ENCODE results near the gene GPX3.

- TF ChIP-seq ZBTB11 (CRISPR knock-in tag; IDR thresholded peaks at IDR 0.05) (no peak), MAX (IDR thresholded peaks at IDR 0.05; ENCODE audit: low read depth, low read length) (no peak)
Observed at GRCh38 chr5:151020304-151021110, at the start of gene GPX3.
